HG03565 (cell line): ENCODE measurements around the gene DUSP14.
"Not testable (repeated sequence)": the region's sequence is repeated elsewhere in the genome, so short reads cannot be mapped to it uniquely, and the experiment has no call there.

Experiments used
- ATAC-seq: cut with Tn5 transposase; IDR thresholded peaks from one replicate; pipeline ENCODE4 v1.9.1; 2021; ENCODE audit warnings: mild to moderate bottlenecking, moderate library complexity; ENCODE audit not compliant: unreplicated experiment

The DUSP14 gene

GRCh38 chr17:37489197-37490001, at the start of gene DUSP14:
Gene DUSP14 (plus strand): TSS chr17:37489891. CDS start chr17:37512273, 22,382 bp downstream.
- peak; percentile 49 for ATAC-seq

- ATAC-seq = no peak
Measured at GRCh38 chr17:37440424-37440823, 49.3 kb upstream of the DUSP14 start.

- not testable (repeated sequence) for ATAC-seq
Measured at GRCh38 chr17:37441369-37442014, 48.2 kb upstream of the DUSP14 start.

- ATAC-seq = no peak
Measured at GRCh38 chr17:37446027-37446426, 43.7 kb upstream of the DUSP14 start.

GRCh38 chr17:37447641-37448040, 42.0 kb upstream of the DUSP14 start:
- no peak for ATAC-seq

GRCh38 chr17:37450112-37450511, 39.6 kb upstream of the DUSP14 start:
- ATAC-seq = no peak

- not testable (repeated sequence) for ATAC-seq
Measured at GRCh38 chr17:37457801-37458200, 31.9 kb upstream of the DUSP14 start.

- no peak for ATAC-seq
Measured at GRCh38 chr17:37458805-37459204, 30.9 kb upstream of the DUSP14 start.

- ATAC-seq = no peak
Measured at GRCh38 chr17:37461668-37462067, 28.0 kb upstream of the DUSP14 start.

GRCh38 chr17:37462492-37462891, 27.2 kb upstream of the DUSP14 start:
- ATAC-seq = no peak

GRCh38 chr17:37463039-37463438, 26.7 kb upstream of the DUSP14 start:
- no peak for ATAC-seq

- no peak for ATAC-seq
Measured at GRCh38 chr17:37465069-37465616, 24.5 kb upstream of the DUSP14 start.

- ATAC-seq = no peak
Measured at GRCh38 chr17:37466471-37466870, 23.2 kb upstream of the DUSP14 start.

- no peak for ATAC-seq
Measured at GRCh38 chr17:37470181-37470580, 19.5 kb upstream of the DUSP14 start.

GRCh38 chr17:37475731-37476420, 13.8 kb upstream of the DUSP14 start:
- ATAC-seq = no peak

GRCh38 chr17:37476431-37477120, 13.1 kb upstream of the DUSP14 start:
- ATAC-seq = no peak

- no peak for ATAC-seq
Measured at GRCh38 chr17:37478187-37478586, 11.5 kb upstream of the DUSP14 start.

GRCh38 chr17:37479025-37479424, 10.7 kb upstream of the DUSP14 start:
- ATAC-seq = no peak

- ATAC-seq = no peak
Measured at GRCh38 chr17:37480427-37480826, 9.3 kb upstream of the DUSP14 start.

- no peak for ATAC-seq
Measured at GRCh38 chr17:37481001-37481665, 8.6 kb upstream of the DUSP14 start.
